SH-SY5Y (cell line): ENCODE data around the gene PLAGL2.

ENCODE experiments used
- GATA2 ChIP-seq: IDR thresholded peaks from 2 replicates; pipeline ENCODE4 v1.6.1; 2011; ENCODE audit warnings: mild to moderate bottlenecking, low read depth, low read length
- GATA3 ChIP-seq: IDR thresholded peaks from 2 replicates; pipeline ENCODE4 v1.6.1; 2011; ENCODE audit warnings: low read depth, mild to moderate bottlenecking, low read length, moderate library complexity

GRCh38 chr20:32163951-32164350 lies 43.6 kb downstream of the PLAGL2 start:
- no peak for TF ChIP-seq GATA2
- no peak for TF ChIP-seq GATA3
